SK-N-SH treated with all-trans-retinoic acid at 6 μM for 48 hours (cell line): ENCODE data around the gene CLK2.
"Not testable (repeated sequence)": the region's sequence is repeated elsewhere in the genome, so short reads cannot be mapped to it uniquely, and the experiment has no call there.

ENCODE experiments used
- ATAC-seq: fragments of 200-7000 bp; cut with Tn5 transposase; 3 replicates; pipeline ENCODE4 v1.9.1; 2020; ENCODE audit warnings: mild to moderate bottlenecking, moderate library complexity
- BACH2 ChIP-seq: fragments of 250-450 bp; sonication (Bioruptor Pico); IDR thresholded peaks from 2 replicates; pipeline ENCODE4 v1.9.0; 2021; ENCODE audit warnings: mild to moderate bottlenecking, borderline replicate concordance
- CSDC2 ChIP-seq: fragments of 250-450 bp; sonication (Bioruptor Pico); IDR thresholded peaks from 2 replicates; pipeline ENCODE4 v1.5.0; 2020; ENCODE audit warnings: mild to moderate bottlenecking, moderate library complexity
- CSRNP3 ChIP-seq: fragments of 250-450 bp; sonication (Bioruptor Pico); IDR thresholded peaks from 2 replicates; pipeline ENCODE4 v1.5.1; 2021; ENCODE audit warnings: mild to moderate bottlenecking, moderate library complexity
- ESRRG ChIP-seq: fragments of 250-450 bp; sonication (Bioruptor Pico); IDR thresholded peaks from 2 replicates; pipeline ENCODE4 v1.6.1; 2021; ENCODE audit warnings: mild to moderate bottlenecking
- GLIS3 ChIP-seq: fragments of 250-450 bp; sonication (Bioruptor Pico); IDR thresholded peaks from 2 replicates; pipeline ENCODE4 v1.5.0; 2020; ENCODE audit warnings: mild to moderate bottlenecking, moderate library complexity
- ISL1 ChIP-seq: fragments of 250-450 bp; sonication (Bioruptor Pico); IDR thresholded peaks from 2 replicates; pipeline ENCODE4 v2.1.2; 2022; ENCODE audit warnings: mild to moderate bottlenecking, moderate library complexity
- OSR1 ChIP-seq: fragments of 250-450 bp; sonication (Bioruptor Pico); IDR thresholded peaks from 2 replicates; pipeline ENCODE4 v1.8.0; 2022; ENCODE audit warnings: moderate library complexity, mild to moderate bottlenecking, inconsistent platforms
- PPARA ChIP-seq: fragments of 250-450 bp; sonication (Bioruptor Pico); IDR thresholded peaks from 2 replicates; pipeline ENCODE4 v1.5.0; 2020; ENCODE audit warnings: mild to moderate bottlenecking, borderline replicate concordance
- RARB ChIP-seq: fragments of 250-450 bp; sonication (Bioruptor Pico); IDR thresholded peaks from 2 replicates; pipeline ENCODE4 v1.8.0; 2021; ENCODE audit warnings: mild to moderate bottlenecking, moderate library complexity
- SNAI2 ChIP-seq: fragments of 250-450 bp; sonication (Bioruptor Pico); IDR thresholded peaks from 2 replicates; pipeline ENCODE4 v1.5.0; 2020; ENCODE audit warnings: mild to moderate bottlenecking, moderate library complexity
- TCF4 ChIP-seq: fragments of 250-450 bp; sonication (Bioruptor Pico); IDR thresholded peaks from 2 replicates; pipeline ENCODE4 v1.8.0; 2021; ENCODE audit warnings: mild to moderate bottlenecking, moderate library complexity, borderline replicate concordance
- TOX ChIP-seq: fragments of 250-450 bp; sonication (Bioruptor Pico); IDR thresholded peaks from 2 replicates; pipeline ENCODE4 v1.8.0; 2021; ENCODE audit warnings: mild to moderate bottlenecking, moderate library complexity, borderline replicate concordance
- TSHZ2 ChIP-seq: fragments of 250-450 bp; sonication (Bioruptor Pico); IDR thresholded peaks from 2 replicates; pipeline ENCODE4 v1.5.0; 2020; ENCODE audit warnings: mild to moderate bottlenecking, moderate library complexity
- ZC3H10 ChIP-seq: fragments of 250-450 bp; sonication (Bioruptor Pico); IDR thresholded peaks from 2 replicates; pipeline ENCODE4 v1.5.1; 2021; ENCODE audit warnings: mild to moderate bottlenecking, moderate library complexity
- ZFP30 ChIP-seq: fragments of 450-650 bp; formaldehyde crosslinking; IDR thresholded peaks from 2 replicates; pipeline ENCODE4 v1.5.0; 2022; ENCODE audit warnings: mild to moderate bottlenecking, moderate library complexity
- ZNF565 ChIP-seq: fragments of 450-650 bp; formaldehyde crosslinking; conservative IDR thresholded peaks from 2 replicates; pipeline ENCODE4 v1.5.0; 2020; ENCODE audit warnings: low read depth, mild to moderate bottlenecking, moderate library complexity
- ZNF70 ChIP-seq: fragments of 450-650 bp; formaldehyde crosslinking; IDR thresholded peaks from 2 replicates; pipeline ENCODE4 v1.5.0; 2020; ENCODE audit warnings: mild to moderate bottlenecking, moderate library complexity
- ZNF8 ChIP-seq: fragments of 450-650 bp; formaldehyde crosslinking; IDR thresholded peaks from 2 replicates; pipeline ENCODE4 v1.5.0; 2020; ENCODE audit warnings: mild to moderate bottlenecking, moderate library complexity
- TF ChIP-seq, protein P1 (sequence below): fragments of 250-450 bp; sonication (Bioruptor Pico); IDR thresholded peaks from 2 replicates; pipeline ENCODE4 v1.8.0; 2021; ENCODE audit warnings: low read depth, mild to moderate bottlenecking, moderate library complexity, borderline replicate concordance
- TF ChIP-seq, protein P2 (sequence below): fragments of 250-450 bp; sonication (Bioruptor Pico); IDR thresholded peaks from 2 replicates; pipeline ENCODE4 v1.5.1; 2020; ENCODE audit warnings: low read depth, mild to moderate bottlenecking, moderate library complexity

CLK2 gene

GRCh38 chr1:155295183-155295941 lies 22.1 kb upstream of the CLK2 start:
- no peak for ATAC-seq
- TF ChIP-seq ZC3H10 (no peak), TSHZ2 (no peak), ZNF565 (CRISPR knock-in tag) (no peak), ESRRG (no peak), SNAI2 (CRISPR knock-in tag) (no peak), TOX (CRISPR knock-in tag) (no peak), GLIS3 (CRISPR knock-in tag) (no peak), BACH2 (CRISPR knock-in tag) (no peak), TCF4 (CRISPR knock-in tag) (no peak), OSR1 (CRISPR knock-in tag) (no peak), RARB (CRISPR knock-in tag) (no peak), ISL1 (CRISPR knock-in tag) (no peak)
- TF ChIP-seq, protein P1, sequence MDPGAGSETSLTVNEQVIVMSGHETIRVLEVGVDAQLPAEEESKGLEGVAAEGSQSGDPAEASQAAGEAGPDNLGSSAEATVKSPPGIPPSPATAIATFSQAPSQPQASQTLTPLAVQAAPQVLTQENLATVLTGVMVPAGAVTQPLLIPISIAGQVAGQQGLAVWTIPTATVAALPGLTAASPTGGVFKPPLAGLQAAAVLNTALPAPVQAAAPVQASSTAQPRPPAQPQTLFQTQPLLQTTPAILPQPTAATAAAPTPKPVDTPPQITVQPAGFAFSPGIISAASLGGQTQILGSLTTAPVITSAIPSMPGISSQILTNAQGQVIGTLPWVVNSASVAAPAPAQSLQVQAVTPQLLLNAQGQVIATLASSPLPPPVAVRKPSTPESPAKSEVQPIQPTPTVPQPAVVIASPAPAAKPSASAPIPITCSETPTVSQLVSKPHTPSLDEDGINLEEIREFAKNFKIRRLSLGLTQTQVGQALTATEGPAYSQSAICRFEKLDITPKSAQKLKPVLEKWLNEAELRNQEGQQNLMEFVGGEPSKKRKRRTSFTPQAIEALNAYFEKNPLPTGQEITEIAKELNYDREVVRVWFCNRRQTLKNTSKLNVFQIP, result no peak

DNA sequence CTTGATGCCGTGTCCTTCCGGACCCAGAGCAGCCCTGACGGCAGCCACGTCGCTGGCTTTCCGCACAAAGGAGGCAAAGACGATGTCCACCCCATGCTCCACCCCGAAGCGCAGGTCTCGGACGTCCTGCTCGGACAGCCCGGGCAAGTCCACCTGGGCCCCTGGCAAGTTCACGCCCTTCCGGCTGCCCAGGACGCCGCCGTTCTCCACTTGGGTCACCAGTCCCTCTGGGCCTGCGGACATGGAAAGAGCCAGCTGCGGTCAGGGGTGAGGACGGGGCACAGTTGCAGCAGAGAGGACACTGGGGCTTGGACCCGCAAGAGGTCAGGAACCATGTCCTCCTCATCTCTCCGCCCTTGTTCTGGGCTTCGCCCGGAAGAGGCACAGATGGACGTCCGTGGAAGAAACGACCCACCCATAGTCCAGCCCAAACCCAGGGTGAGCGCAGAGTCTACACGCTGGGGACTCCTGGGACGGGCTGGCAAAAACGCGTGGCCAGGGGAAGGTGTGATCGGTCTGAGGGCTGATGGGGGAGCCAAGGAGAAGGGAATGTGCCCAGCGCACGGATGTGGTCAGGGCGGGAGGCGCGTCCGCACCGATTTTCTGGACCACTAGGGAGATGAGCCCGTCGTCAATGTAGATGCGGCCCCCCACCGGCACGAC lies 21.3 kb upstream of the CLK2 start:
- TF ChIP-seq GLIS3 (CRISPR knock-in tag), result no peak
- TF ChIP-seq TOX (CRISPR knock-in tag), result no peak
- TF ChIP-seq RARB (CRISPR knock-in tag), result no peak
- TF ChIP-seq ZFP30 (CRISPR knock-in tag), result no peak
- no peak for TF ChIP-seq ESRRG
- TF ChIP-seq ZNF8 (CRISPR knock-in tag), result no peak
- no peak for ATAC-seq

GRCh38 chr1:155293086-155293749 lies 19.9 kb upstream of the CLK2 start:
- ATAC-seq, result no peak; the same call in 2 of the 3 replicates
- no peak for TF ChIP-seq ZNF565 (CRISPR knock-in tag)
- no peak for TF ChIP-seq TSHZ2

DNA sequence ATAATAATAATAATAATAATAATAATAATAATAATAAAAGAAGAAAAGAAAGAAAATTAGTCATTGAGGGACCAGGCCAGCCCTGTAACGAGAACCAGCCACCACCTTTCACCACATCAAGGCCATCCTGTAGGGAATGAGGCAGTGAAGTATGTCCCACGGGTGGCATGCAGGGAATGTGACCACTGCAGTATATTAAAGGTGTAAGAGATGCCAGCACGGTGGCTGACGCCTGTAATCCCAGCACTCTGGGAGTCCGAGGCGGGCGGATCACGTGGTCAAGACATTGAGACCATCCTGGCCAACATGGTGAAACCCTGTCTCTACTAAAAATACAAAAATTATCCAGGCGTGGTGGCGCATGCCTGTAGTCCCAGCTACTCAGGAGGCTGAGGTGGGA lies 17.7 kb upstream of the CLK2 start:
- ATAC-seq, result not testable (repeated sequence)

GRCh38 chr1:155287987-155288543 lies 14.8 kb upstream of the CLK2 start:
- no peak for ATAC-seq
- TF ChIP-seq ZNF70 (CRISPR knock-in tag) (no peak), GLIS3 (CRISPR knock-in tag) (no peak), CSRNP3 (CRISPR knock-in tag) (no peak), OSR1 (CRISPR knock-in tag) (no peak), CSDC2 (CRISPR knock-in tag) (no peak), BACH2 (CRISPR knock-in tag) (no peak), PPARA (CRISPR knock-in tag) (no peak), ZC3H10 (no peak), TOX (CRISPR knock-in tag) (no peak), SNAI2 (CRISPR knock-in tag) (no peak)
- TF ChIP-seq, protein P2, sequence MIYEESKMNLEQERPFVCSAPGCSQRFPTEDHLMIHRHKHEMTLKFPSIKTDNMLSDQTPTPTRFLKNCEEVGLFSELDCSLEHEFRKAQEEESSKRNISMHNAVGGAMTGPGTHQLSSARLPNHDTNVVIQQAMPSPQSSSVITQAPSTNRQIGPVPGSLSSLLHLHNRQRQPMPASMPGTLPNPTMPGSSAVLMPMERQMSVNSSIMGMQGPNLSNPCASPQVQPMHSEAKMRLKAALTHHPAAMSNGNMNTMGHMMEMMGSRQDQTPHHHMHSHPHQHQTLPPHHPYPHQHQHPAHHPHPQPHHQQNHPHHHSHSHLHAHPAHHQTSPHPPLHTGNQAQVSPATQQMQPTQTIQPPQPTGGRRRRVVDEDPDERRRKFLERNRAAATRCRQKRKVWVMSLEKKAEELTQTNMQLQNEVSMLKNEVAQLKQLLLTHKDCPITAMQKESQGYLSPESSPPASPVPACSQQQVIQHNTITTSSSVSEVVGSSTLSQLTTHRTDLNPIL, result no peak
- TF ChIP-seq, protein P1, result no peak
